Loucy (cell line): ENCODE results near the gene PLEKHO1.

Source experiments
- EZH2phosphoT487 ChIP-seq: fragments of 200-600 bp; IDR thresholded peaks from 2 replicates; pipeline ENCODE4 v1.6.1; 2018; ENCODE audit warnings: antibody characterized with exemption, mild to moderate bottlenecking, moderate library complexity, borderline replicate concordance
- TF ChIP-seq, protein P1 (sequence below): fragments of 200-600 bp; sonication (generic); conservative IDR thresholded peaks from 2 replicates; pipeline ENCODE4 v1.5.1; 2014; ENCODE audit warnings: mild to moderate bottlenecking, antibody characterized with exemption, low read length

DNA sequence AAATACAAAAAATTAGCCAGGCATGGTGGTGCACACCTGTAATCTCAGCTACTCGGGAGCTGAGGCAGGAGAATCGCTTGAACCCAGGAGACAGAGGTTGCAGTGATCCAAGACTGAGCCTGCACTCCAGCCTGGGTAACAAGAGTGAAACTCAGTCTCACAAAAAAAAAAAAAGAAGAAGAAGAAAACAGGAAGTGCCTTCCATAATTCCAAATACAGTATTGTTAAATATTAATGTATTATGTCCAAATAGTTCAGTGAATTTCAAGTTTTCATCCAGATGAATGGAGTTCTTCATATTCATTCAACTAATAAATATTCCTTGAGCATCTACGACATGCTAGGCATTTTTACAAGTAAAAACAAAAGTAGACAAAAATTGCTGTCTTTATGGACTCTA, 33.3 kb downstream of the PLEKHO1 start:
- TF ChIP-seq, protein P1, sequence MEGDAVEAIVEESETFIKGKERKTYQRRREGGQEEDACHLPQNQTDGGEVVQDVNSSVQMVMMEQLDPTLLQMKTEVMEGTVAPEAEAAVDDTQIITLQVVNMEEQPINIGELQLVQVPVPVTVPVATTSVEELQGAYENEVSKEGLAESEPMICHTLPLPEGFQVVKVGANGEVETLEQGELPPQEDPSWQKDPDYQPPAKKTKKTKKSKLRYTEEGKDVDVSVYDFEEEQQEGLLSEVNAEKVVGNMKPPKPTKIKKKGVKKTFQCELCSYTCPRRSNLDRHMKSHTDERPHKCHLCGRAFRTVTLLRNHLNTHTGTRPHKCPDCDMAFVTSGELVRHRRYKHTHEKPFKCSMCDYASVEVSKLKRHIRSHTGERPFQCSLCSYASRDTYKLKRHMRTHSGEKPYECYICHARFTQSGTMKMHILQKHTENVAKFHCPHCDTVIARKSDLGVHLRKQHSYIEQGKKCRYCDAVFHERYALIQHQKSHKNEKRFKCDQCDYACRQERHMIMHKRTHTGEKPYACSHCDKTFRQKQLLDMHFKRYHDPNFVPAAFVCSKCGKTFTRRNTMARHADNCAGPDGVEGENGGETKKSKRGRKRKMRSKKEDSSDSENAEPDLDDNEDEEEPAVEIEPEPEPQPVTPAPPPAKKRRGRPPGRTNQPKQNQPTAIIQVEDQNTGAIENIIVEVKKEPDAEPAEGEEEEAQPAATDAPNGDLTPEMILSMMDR, result no peak
- no peak for TF ChIP-seq EZH2phosphoT487
